BE2C (cell line): ENCODE results near the gene PPP2R1B.

ENCODE experiments used
- DNase-seq: peaks from one replicate; pipeline ENCODE4 v3.0.0-alpha.2; 2020
- H3K27me3 ChIP-seq: fragments of 250-450 bp; sonication (Bioruptor Pico); 2 replicates; pipeline ENCODE4 v1.5.1; 2020; ENCODE audit warnings: mild to moderate bottlenecking
- H3K36me3 ChIP-seq: fragments of 250-450 bp; sonication (Bioruptor Pico); 2 replicates; pipeline ENCODE4 v1.5.1; 2020; ENCODE audit warnings: mild to moderate bottlenecking
- H3K4me1 ChIP-seq: fragments of 250-450 bp; sonication (Bioruptor Pico); 2 replicates; pipeline ENCODE4 v1.5.1; 2020
- H3K4me3 ChIP-seq: 2 replicates; pipeline ENCODE4 v1.5.1; 2011; ENCODE audit warnings: low read depth, low read length
- H3K9me3 ChIP-seq: fragments of 250-450 bp; sonication (Bioruptor Pico); 2 replicates; pipeline ENCODE4 v1.5.1; 2020
- CTCF ChIP-seq: IDR thresholded peaks from 2 replicates; pipeline ENCODE4 v1.5.1; 2012; ENCODE audit warnings: mild to moderate bottlenecking, low read depth, low read length

The PPP2R1B gene

GRCh38 chr11:111693224-111693937 lies 72.8 kb downstream of the PPP2R1B start:
- no peak overlapping the region for H3K4me3 ChIP-seq
- no peak for TF ChIP-seq CTCF
- H3K27me3 ChIP-seq, result no peaks in the 10 kb centered on the region
- no peak for DNase-seq
- H3K9me3 ChIP-seq, result no peaks in the 10 kb centered on the region
- H3K4me1 ChIP-seq, result peaks cover 11% of the 10 kb centered on the region; the same call in 1 of the 2 replicates
- H3K36me3 ChIP-seq, result no peaks in the 10 kb centered on the region

- peaks cover 7% of the 10 kb centered on the region; the same call in 1 of the 2 replicates for H3K4me1 ChIP-seq
- no peaks in the 10 kb centered on the region for H3K27me3 ChIP-seq
- no peak for DNase-seq
- no peak overlapping the region for H3K4me3 ChIP-seq
- H3K36me3 ChIP-seq, result no peaks in the 10 kb centered on the region
- TF ChIP-seq CTCF, result no peak
- H3K9me3 ChIP-seq, result no peaks in the 10 kb centered on the region
Measured at GRCh38 chr11:111691741-111692140, 74.4 kb downstream of the PPP2R1B start.

- Histone ChIP-seq H3K27me3 (no peaks in the 10 kb centered on the region), H3K4me1 (peaks cover 7% of the 10 kb centered on the region; the same call in 1 of the 2 replicates), H3K9me3 (no peaks in the 10 kb centered on the region), H3K36me3 (no peaks in the 10 kb centered on the region), H3K4me3 (no peak overlapping the region)
- DNase-seq, result no peak
- no peak for TF ChIP-seq CTCF
Measured at GRCh38 chr11:111691176-111691575, 75.0 kb downstream of the PPP2R1B start.

GRCh38 chr11:111688013-111688412 lies 78.2 kb downstream of the PPP2R1B start:
- TF ChIP-seq CTCF, result no peak
- DNase-seq, result no peak
- Histone ChIP-seq H3K9me3 (no peaks in the 10 kb centered on the region), H3K4me1 (no peaks in the 10 kb centered on the region), H3K4me3 (no peak overlapping the region), H3K27me3 (no peaks in the 10 kb centered on the region), H3K36me3 (no peaks in the 10 kb centered on the region)

GRCh38 chr11:111684251-111684650 lies 81.9 kb downstream of the PPP2R1B start:
- no peak for TF ChIP-seq CTCF
- Histone ChIP-seq H3K36me3 (no peaks in the 10 kb centered on the region), H3K9me3 (no peaks in the 10 kb centered on the region), H3K4me3 (no peak overlapping the region), H3K4me1 (no peaks in the 10 kb centered on the region), H3K27me3 (no peaks in the 10 kb centered on the region)
- DNase-seq, result no peak

GRCh38 chr11:111683806-111684205 lies 82.4 kb downstream of the PPP2R1B start:
- Histone ChIP-seq H3K9me3 (no peaks in the 10 kb centered on the region), H3K36me3 (no peaks in the 10 kb centered on the region), H3K27me3 (no peaks in the 10 kb centered on the region), H3K4me1 (no peaks in the 10 kb centered on the region), H3K4me3 (no peak overlapping the region)
- no peak for TF ChIP-seq CTCF
- no peak for DNase-seq
